ENCODE data around the gene FXYD3. TPM values are rescaled to one million over a fixed set of nuclear protein-coding genes. Genes with fewer than 3 reads are reported as not detected.

FXYD3 gene
- total and polyA plus RNA-seq, 2 of the 13 experiments (the other 11 are each of a cell fraction or from before 2014, with no cell fraction given): 4.9 TPM; not detected in 1

DNA sequence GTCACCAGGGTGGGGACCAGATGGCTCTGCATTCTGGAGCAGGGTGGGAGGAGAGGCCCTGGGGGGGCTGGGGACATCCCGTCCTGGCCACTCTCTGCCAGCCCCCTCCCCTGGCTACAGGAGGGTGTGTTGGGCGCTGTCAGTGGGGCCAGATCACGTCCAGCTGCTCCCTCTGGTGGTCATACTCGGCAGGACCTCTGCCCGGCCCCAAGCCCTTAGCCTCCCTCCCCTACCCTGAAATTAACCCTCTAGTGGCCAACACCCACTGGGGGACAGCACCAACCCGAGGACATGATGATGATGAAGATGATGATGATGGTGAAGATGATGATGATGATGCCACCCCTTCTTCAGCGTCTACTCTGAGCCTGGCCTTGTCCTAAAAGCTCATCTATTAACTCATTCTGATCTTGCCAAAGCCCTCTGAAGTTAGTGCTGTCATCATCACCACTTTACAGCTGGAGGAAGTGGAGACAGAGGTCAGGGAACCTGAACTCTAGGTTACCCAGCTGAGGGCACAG lies 19.8 kb downstream of the FXYD3 start (continued):
- peak; percentile 71 to 82 for TF ChIP-seq NR2F1 (CRISPR knock-in tag; IDR thresholded peaks at IDR 0.05)
- TF ChIP-seq ATF7-NPFF (CRISPR knock-in tag; IDR thresholded peaks at IDR 0.05; ENCODE audit: low read depth): no peak
- TF ChIP-seq ARNT (IDR thresholded peaks at IDR 0.05): no peak
- no peak for TF ChIP-seq IRX3 (CRISPR knock-in tag; IDR thresholded peaks at IDR 0.05; ENCODE audit: borderline replicate concordance, low read depth)
- TF ChIP-seq AHR (CRISPR knock-in tag; IDR thresholded peaks at IDR 0.05): 0 out of 2 replicates have a peak, but pooled peaks have one; percentile 39
- TF ChIP-seq ZNF883 (CRISPR knock-in tag; IDR thresholded peaks at IDR 0.05; ENCODE audit: not compliant biosample characterization): peak; percentile 41
- TF ChIP-seq MEIS1 (CRISPR knock-in tag; IDR thresholded peaks at IDR 0.05; ENCODE audit: borderline replicate concordance): peak; percentile 21; the same call in 1 of the 2 replicates
- TF ChIP-seq ZSCAN22 (CRISPR knock-in tag; IDR thresholded peaks at IDR 0.05): no peak
- TF ChIP-seq, protein P1, sequence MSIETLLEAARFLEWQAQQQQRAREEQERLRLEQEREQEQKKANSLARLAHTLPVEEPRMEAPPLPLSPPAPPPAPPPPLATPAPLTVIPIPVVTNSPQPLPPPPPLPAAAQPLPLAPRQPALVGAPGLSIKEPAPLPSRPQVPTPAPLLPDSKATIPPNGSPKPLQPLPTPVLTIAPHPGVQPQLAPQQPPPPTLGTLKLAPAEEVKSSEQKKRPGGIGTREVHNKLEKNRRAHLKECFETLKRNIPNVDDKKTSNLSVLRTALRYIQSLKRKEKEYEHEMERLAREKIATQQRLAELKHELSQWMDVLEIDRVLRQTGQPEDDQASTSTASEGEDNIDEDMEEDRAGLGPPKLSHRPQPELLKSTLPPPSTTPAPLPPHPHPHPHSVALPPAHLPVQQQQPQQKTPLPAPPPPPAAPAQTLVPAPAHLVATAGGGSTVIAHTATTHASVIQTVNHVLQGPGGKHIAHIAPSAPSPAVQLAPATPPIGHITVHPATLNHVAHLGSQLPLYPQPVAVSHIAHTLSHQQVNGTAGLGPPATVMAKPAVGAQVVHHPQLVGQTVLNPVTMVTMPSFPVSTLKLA (IDR thresholded peaks at IDR 0.05): no peak
- TF ChIP-seq ZNF704 (CRISPR knock-in tag; IDR thresholded peaks at IDR 0.05; ENCODE audit: borderline replicate concordance): no peak
- peak; percentile 35; the same call in 1 of the 2 replicates for TF ChIP-seq NR2F2 (IDR thresholded peaks at IDR 0.05; ENCODE audit: borderline replicate concordance, low read depth)
- peak; percentile 77 for TF ChIP-seq HDAC1 (CRISPR knock-in tag; IDR thresholded peaks at IDR 0.05)
- no peak; the same call in 1 of the 2 replicates for TF ChIP-seq MYC (CRISPR knock-in tag; IDR thresholded peaks at IDR 0.05; ENCODE audit: borderline replicate concordance)
- TF ChIP-seq TBX2 (CRISPR knock-in tag; IDR thresholded peaks at IDR 0.05; ENCODE audit: borderline replicate concordance): peak; percentile 46; the same call in 1 of the 2 replicates
- peak; percentile 53; the same call in 1 of the 2 replicates for TF ChIP-seq SIN3A (IDR thresholded peaks at IDR 0.05; ENCODE audit: borderline replicate concordance, low read depth, low read length)
- no peak for TF ChIP-seq ZBTB42 (CRISPR knock-in tag; IDR thresholded peaks at IDR 0.05)
- no peak for TF ChIP-seq KDM2A (CRISPR knock-in tag; IDR thresholded peaks at IDR 0.05; ENCODE audit: borderline replicate concordance, low read depth)
- peak; percentile 79 for TF ChIP-seq NR2F6 (IDR thresholded peaks at IDR 0.05)
- peak; percentile 83 for TF ChIP-seq NR2F6 (CRISPR knock-in tag; IDR thresholded peaks at IDR 0.05)
- TF ChIP-seq TCF7L2 (IDR thresholded peaks at IDR 0.05; ENCODE audit: low read depth, low read length): no peak
- no peak for TF ChIP-seq ZNF558 (CRISPR knock-in tag; IDR thresholded peaks at IDR 0.05; ENCODE audit: borderline replicate concordance)
- no peak for TF ChIP-seq KAT8 (CRISPR knock-in tag; IDR thresholded peaks at IDR 0.05)
- TF ChIP-seq ZNF614 (CRISPR knock-in tag; IDR thresholded peaks at IDR 0.05; ENCODE audit: borderline replicate concordance): 0 out of 2 replicates have a peak, but pooled peaks have one; percentile 42
- TF ChIP-seq HNF4G (IDR thresholded peaks at IDR 0.05; ENCODE audit: borderline replicate concordance, low read depth, low read length): 0 out of 2 replicates have a peak, but pooled peaks have one; percentile 1
- no peak for TF ChIP-seq HNF4G (CRISPR knock-in tag; IDR thresholded peaks at IDR 0.05; ENCODE audit: borderline replicate concordance, low read depth)
- TF ChIP-seq ZBTB49 (CRISPR knock-in tag; IDR thresholded peaks at IDR 0.05; ENCODE audit: borderline replicate concordance): no peak
- no peak for TF ChIP-seq ZNF781 (CRISPR knock-in tag; IDR thresholded peaks at IDR 0.05; ENCODE audit: borderline replicate concordance, not compliant biosample characterization)
